Right ventricle myocardium inferior (tissue), 1 donor: Measurements from ENCODE around the gene AIDA. TPM values are rescaled to one million over a fixed set of nuclear protein-coding genes. Genes with fewer than 3 reads are reported as not detected.

ENCODE experiments used
- ATAC-seq: fragments of 200-7000 bp; cut with Tn5 transposase; one replicate; pipeline ENCODE4 v1.9.1; 2020; ENCODE audit warnings: mild to moderate bottlenecking, moderate library complexity
- DNase-seq: peaks from one replicate; pipeline ENCODE4 v3.0.0; 2021; ENCODE audit errors: missing footprints
- intact Hi-C: fragments of 100-400 bp; cut with DNase I; formaldehyde crosslinking; loops from one replicate; pipeline ENCODE4 v1.11.0; 2022
- total RNA-seq: library from RNA; stranded (reverse); fragmentation: NEBNext Ultra II Directional; extraction: Animal tissue kit (Norgen Biotek cat#: 25700); gene quantifications from one replicate; pipeline ENCODE4 v1.2.1, GENCODE V29; 2021
- donor health status: DM: no; HTN: yes; CAD: no; lungs with severe emphysema.

The AIDA gene
- total RNA-seq, 1 donor from 2014 or later, result 58.4 TPM

- no peak for ATAC-seq
- intact Hi-C loops, result no loop called here
These were observed 55.7 kb downstream of the AIDA start for GRCh38 chr1:222656391-222657155.

GRCh38 chr1:222654849-222655248 is 57.4 kb downstream of the AIDA start:
- intact Hi-C loops, result no loop called here
- peak; percentile 46 for ATAC-seq
- no peak for DNase-seq

More at GRCh38 chr1:222656391-222657155, 55.7 kb downstream of the AIDA start:
- no peak for DNase-seq

GRCh38 chr1:222653178-222653827 is 59.0 kb downstream of the AIDA start:
- ATAC-seq, result no peak
- intact Hi-C loops, result no loop called here
- no peak for DNase-seq

GRCh38 chr1:222652676-222653075 is 59.6 kb downstream of the AIDA start:
- intact Hi-C loops, result no loop called here
- ATAC-seq (no peak), DNase-seq (no peak)

- ATAC-seq (no peak), DNase-seq (no peak)
- intact Hi-C loops, result loop anchor here (2.0 kb wide), 1 partner anchor 68 kb away; the partner anchor contains the start of genes AIDA and BROX
These were observed 67.7 kb downstream of the AIDA start for GRCh38 chr1:222644636-222644980.

GRCh38 chr1:222643938-222644635 is 68.2 kb downstream of the AIDA start:
- intact Hi-C loops, result loop anchor here (2.0 kb wide), 1 partner anchor 69 kb away; the partner anchor contains the start of genes AIDA and BROX
- ATAC-seq (peak; percentile 100), DNase-seq (peak; percentile 99)

- intact Hi-C loops, result no loop called here
- no peak for DNase-seq
- ATAC-seq, result peak; percentile 35
These were observed 68.7 kb downstream of the AIDA start for GRCh38 chr1:222643606-222643937.

GRCh38 chr1:222642468-222642867 is 69.8 kb downstream of the AIDA start:
- no peak for ATAC-seq
- intact Hi-C loops, result no loop called here
- no peak for DNase-seq

- intact Hi-C loops, result no loop called here
- no peak for DNase-seq
- no peak for ATAC-seq
These were observed 70.9 kb downstream of the AIDA start for GRCh38 chr1:222641269-222641948.

- DNase-seq, result no peak
- ATAC-seq, result peak; percentile 60
- intact Hi-C loops, result loop anchor here (1.0 to 5.0 kb wide), 2 partner anchors 47 to 169 kb away; partner anchors contain the start of gene TAF1A
These were observed 77.9 kb downstream of the AIDA start for GRCh38 chr1:222634180-222635013.

GRCh38 chr1:222632749-222633148 is 79.5 kb downstream of the AIDA start:
- ATAC-seq (no peak), DNase-seq (no peak)
- intact Hi-C loops, result loop anchor here (5.0 kb wide), 1 partner anchor 45 kb away; the partner anchor contains the start of gene TAF1A

GRCh38 chr1:222631611-222632208 is 80.6 kb downstream of the AIDA start:
- ATAC-seq, result no peak

GRCh38 chr1:222629921-222630535 is 82.3 kb downstream of the AIDA start:
- ATAC-seq (no peak), DNase-seq (no peak)
- intact Hi-C loops, result loop anchor here (5.0 kb wide), 1 partner anchor 43 kb away; the partner anchor contains the start of gene TAF1A

More at GRCh38 chr1:222631611-222632208, 80.6 kb downstream of the AIDA start:
- no peak for DNase-seq
- intact Hi-C loops, result loop anchor here (5.0 kb wide), 1 partner anchor 44 kb away; the partner anchor contains the start of gene TAF1A

GRCh38 chr1:222627232-222627631 is 85.1 kb downstream of the AIDA start:
- DNase-seq, result no peak
- ATAC-seq, result peak; percentile 86
- intact Hi-C loops, result no loop called here

GRCh38 chr1:222624214-222624613 is 88.1 kb downstream of the AIDA start:
- DNase-seq (no peak), ATAC-seq (no peak)
- intact Hi-C loops, result no loop called here

GRCh38 chr1:222623458-222623857 is 88.8 kb downstream of the AIDA start:
- ATAC-seq (no peak), DNase-seq (no peak)
- intact Hi-C loops, result no loop called here

GRCh38 chr1:222622765-222623164 is 89.5 kb downstream of the AIDA start:
- intact Hi-C loops, result no loop called here
- ATAC-seq (no peak), DNase-seq (no peak)
